Measurements from ENCODE around the gene PRR5. TPM values are rescaled to one million over a fixed set of nuclear protein-coding genes. Genes with fewer than 3 reads are reported as not detected.

Gene PRR5
- total RNA-seq, 1 donor from 2014 or later: 63.6 TPM

- Mint-ChIP-seq H3K4me3 (no peak overlapping the region), H3K36me3 (peaks cover 3% of the 10 kb centered on the region), H3K9me3 (no peaks in the 10 kb centered on the region), H3K27me3 (ENCODE audit: low read depth) (no peaks in the 10 kb centered on the region), H3K27ac (no peak overlapping the region), H3K4me1 (peaks cover 32% of the 10 kb centered on the region)
- no peak for TF ChIP-seq CTCF (IDR thresholded peaks at IDR 0.05; ENCODE audit: unreplicated experiment)
- no peak for DNase-seq (ENCODE audit: low spot score in 2 of 2, unreplicated experiment in 2 of 2)
Observed at GRCh38 chr22:44705022-44705297, 3.0 kb downstream of the PRR5 start.

- no peak overlapping the region for H3K4me3 Mint-ChIP-seq
- peaks cover 3% of the 10 kb centered on the region for H3K36me3 Mint-ChIP-seq
- peaks cover 42% of the 10 kb centered on the region for H3K4me1 Mint-ChIP-seq
- DNase-seq (ENCODE audit: low spot score in 2 of 2, unreplicated experiment in 2 of 2): no peak
- H3K27me3 Mint-ChIP-seq (ENCODE audit: low read depth): no peaks in the 10 kb centered on the region
- no peaks in the 10 kb centered on the region for H3K9me3 Mint-ChIP-seq
- no peak overlapping the region for H3K27ac Mint-ChIP-seq
- TF ChIP-seq CTCF (IDR thresholded peaks at IDR 0.05; ENCODE audit: unreplicated experiment): no peak
Observed at GRCh38 chr22:44706488-44706887, 4.5 kb downstream of the PRR5 start.

GRCh38 chr22:44707178-44707577, 5.2 kb downstream of the PRR5 start:
- DNase-seq (ENCODE audit: low spot score in 2 of 2, unreplicated experiment in 2 of 2): no peak
- Mint-ChIP-seq H3K27ac (no peak overlapping the region), H3K4me1 (peaks cover 39% of the 10 kb centered on the region), H3K9me3 (no peaks in the 10 kb centered on the region), H3K36me3 (peaks cover 3% of the 10 kb centered on the region), H3K4me3 (no peak overlapping the region), H3K27me3 (ENCODE audit: low read depth) (no peaks in the 10 kb centered on the region)
- no peak for TF ChIP-seq CTCF (IDR thresholded peaks at IDR 0.05; ENCODE audit: unreplicated experiment)

GRCh38 chr22:44707752-44708151, 5.7 kb downstream of the PRR5 start:
- no peaks in the 10 kb centered on the region for H3K27me3 Mint-ChIP-seq (ENCODE audit: low read depth)
- no peak overlapping the region for H3K4me3 Mint-ChIP-seq
- peaks cover 39% of the 10 kb centered on the region for H3K4me1 Mint-ChIP-seq
- no peak overlapping the region for H3K27ac Mint-ChIP-seq
- H3K36me3 Mint-ChIP-seq: peaks cover 3% of the 10 kb centered on the region
- TF ChIP-seq CTCF (IDR thresholded peaks at IDR 0.05; ENCODE audit: unreplicated experiment): no peak
- no peak for DNase-seq (ENCODE audit: low spot score in 2 of 2, unreplicated experiment in 2 of 2)
- H3K9me3 Mint-ChIP-seq: no peaks in the 10 kb centered on the region

GRCh38 chr22:44709881-44710392, 7.9 kb downstream of the PRR5 start:
- no peak for TF ChIP-seq CTCF (IDR thresholded peaks at IDR 0.05; ENCODE audit: unreplicated experiment)
- DNase-seq (ENCODE audit: low spot score in 2 of 2, unreplicated experiment in 2 of 2): no peak
- H3K4me1 Mint-ChIP-seq: peaks cover 28% of the 10 kb centered on the region
- H3K27me3 Mint-ChIP-seq (ENCODE audit: low read depth): no peaks in the 10 kb centered on the region
- H3K27ac Mint-ChIP-seq: peak overlapping the region; percentile 56
- H3K36me3 Mint-ChIP-seq: peaks cover 5% of the 10 kb centered on the region
- no peak overlapping the region for H3K4me3 Mint-ChIP-seq
- no peaks in the 10 kb centered on the region for H3K9me3 Mint-ChIP-seq
